GM20000 (cell line): ENCODE results near the gene ABCG5.
A peak's percentile ranks its signal among the peaks of the same experiment; 100 is the strongest.

Experiments used
- DNase-seq: peaks from one replicate; pipeline ENCODE4 v3.0.0; 2012; ENCODE audit warnings: low spot score
- CTCF ChIP-seq: IDR thresholded peaks from 2 replicates; pipeline ENCODE4 v1.5.1; 2012; ENCODE audit warnings: mild to moderate bottlenecking, control low read depth; ENCODE audit errors: extremely low read depth, missing control alignments

The ABCG5 gene

DNA sequence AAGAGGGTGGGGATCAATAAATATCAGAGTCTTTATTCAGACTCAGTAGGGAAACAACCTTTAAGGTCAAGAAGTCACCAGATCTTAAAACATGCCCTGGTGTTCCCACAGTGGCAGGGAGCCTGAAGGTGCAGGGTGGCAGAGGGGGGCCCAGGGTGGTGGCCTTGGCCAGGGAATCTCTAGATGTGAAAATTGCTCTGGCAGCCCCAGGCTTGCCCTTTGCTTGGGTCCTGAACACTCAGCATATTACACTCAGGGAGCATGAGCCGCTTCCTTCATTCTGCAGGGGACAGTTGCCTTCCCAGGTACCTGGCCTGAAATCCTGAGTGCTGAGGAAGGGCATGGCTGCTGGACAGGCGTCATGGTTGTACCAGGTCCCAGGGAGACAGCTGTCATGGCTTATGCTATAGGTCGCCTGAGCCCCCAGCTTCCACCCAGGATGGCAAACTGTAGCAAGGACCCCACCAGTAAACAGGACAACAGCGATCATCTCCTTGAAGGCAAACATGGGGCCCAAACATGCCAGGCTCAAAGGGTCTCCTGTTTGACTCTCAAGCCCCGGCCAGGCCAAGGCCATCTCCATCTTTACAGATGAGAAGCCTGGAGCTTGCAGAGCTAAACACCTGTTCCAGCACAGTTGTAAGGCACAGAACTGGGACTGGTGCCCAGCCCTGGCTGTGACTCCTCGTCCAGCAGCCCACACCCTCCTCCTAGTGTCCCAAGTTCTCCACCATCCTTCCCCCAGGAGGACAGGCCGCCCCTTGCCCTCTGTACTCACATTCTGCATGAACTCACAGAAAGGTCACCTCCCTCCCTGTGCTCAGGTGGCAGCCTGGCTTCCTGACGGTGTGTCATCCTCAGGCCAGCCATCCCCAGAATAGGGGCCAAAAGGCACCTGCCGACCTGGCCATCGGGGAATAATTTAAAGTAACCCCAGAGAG lies 14.8 kb upstream of the ABCG5 start:
- DNase-seq, result no peak
- no peak for TF ChIP-seq CTCF

GRCh38 chr2:43852196-43852730 lies 13.6 kb upstream of the ABCG5 start:
- TF ChIP-seq CTCF, result no peak
- no peak for DNase-seq

- DNase-seq, result no peak
- no peak for TF ChIP-seq CTCF
Observed at GRCh38 chr2:43851011-43851980, 12.7 kb upstream of the ABCG5 start.

- peak; percentile 8 for DNase-seq
- TF ChIP-seq CTCF, result no peak
Observed at GRCh38 chr2:43848214-43848613, 9.6 kb upstream of the ABCG5 start.

- DNase-seq, result peak; percentile 4
Observed at GRCh38 chr2:43846140-43846793, 7.6 kb upstream of the ABCG5 start.

DNA sequence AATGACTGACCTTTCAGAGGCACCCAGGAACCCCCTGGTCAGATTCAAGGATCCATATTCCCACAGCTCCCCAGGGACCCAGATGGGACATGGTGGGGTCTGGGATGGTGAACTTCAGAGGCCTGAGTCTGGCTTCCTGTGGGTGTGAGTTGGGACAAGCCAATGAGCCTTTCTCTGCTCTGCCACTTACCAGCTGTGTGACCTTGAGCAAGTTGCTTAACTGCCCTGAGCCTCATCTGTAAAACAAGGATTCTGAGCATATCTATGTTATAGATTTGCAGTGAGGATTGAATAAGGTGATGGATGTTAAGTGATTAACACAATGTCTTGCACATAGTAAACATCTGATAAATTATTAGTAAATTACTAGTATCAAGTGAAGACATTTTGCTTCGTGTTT lies 6.5 kb upstream of the ABCG5 start:
- TF ChIP-seq CTCF, result no peak
- DNase-seq, result no peak

More at GRCh38 chr2:43846140-43846793, 7.6 kb upstream of the ABCG5 start:
- TF ChIP-seq CTCF, result no peak
